ENCODE results near the gene LYPLA2.
A peak's percentile ranks its signal among the peaks of the same experiment; 100 is the strongest.
"Not testable (repeated sequence)": the region's sequence is repeated elsewhere in the genome, so short reads cannot be mapped to it uniquely, and the experiment has no call there.

Gene LYPLA2

DNA sequence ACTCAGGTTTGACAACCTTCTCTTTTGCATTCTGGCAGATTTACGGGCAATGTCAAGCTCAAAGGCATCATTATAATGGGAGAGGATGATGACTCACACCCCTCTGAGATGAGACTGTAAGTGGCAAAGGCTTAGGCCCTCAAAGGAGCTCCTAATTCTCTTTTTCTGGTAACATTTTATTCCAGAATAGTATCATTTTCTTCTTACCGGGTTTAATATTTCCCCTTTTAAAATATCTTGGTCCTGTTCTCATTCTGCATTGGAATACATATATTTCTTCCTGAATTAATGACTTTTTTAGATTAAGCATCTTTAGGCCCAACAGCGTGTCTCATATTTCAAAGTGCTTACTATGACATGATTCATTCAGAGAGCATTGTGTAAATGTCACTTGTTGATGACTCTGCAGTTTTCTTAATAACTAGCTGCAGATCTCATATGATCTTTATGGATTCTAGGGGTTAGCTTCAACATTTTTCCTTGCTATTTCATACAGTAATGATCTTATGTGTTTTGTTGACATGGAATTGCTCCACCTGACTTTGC lies 11.0 kb upstream of the LYPLA2 start:
- no peak for DNase-seq

DNA sequence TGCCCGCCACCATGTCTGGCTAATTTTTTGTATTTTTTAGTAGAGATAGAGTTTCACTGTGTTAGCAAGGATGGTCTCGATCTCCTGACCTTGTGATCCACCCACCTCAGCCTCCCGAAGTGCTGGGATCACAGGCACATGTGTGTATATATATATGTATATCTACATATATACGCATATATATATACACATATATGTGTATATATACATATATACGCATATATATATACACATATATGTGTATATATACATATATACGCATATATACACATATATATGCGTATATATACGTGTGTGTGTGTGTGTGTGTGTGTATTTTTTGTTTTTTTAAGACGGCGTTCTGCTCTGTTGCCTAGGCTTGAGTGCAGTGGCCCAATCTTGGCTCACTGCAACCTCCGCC lies 7.8 kb upstream of the LYPLA2 start:
- not testable (repeated sequence) for DNase-seq

DNA sequence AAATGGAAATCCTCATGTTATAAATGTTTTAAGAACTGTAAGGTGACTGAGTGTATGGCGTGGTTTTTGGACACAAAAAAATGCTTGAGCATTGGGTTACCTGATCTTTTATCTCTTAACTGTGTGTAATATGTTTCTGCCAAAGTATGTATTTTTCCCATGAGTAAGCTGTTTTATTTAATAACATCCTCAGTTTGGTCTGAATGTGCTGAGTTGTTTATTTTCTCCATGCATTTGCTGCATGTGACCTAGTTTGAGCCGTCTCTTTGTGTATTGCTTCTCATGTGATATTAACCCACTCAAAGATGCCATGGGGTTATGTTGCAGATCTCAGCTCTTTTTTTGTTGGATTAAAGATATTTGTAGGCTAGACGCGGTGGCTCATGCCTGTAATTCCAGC lies 6.1 kb upstream of the LYPLA2 start:
- DNase-seq, result no peak

DNA sequence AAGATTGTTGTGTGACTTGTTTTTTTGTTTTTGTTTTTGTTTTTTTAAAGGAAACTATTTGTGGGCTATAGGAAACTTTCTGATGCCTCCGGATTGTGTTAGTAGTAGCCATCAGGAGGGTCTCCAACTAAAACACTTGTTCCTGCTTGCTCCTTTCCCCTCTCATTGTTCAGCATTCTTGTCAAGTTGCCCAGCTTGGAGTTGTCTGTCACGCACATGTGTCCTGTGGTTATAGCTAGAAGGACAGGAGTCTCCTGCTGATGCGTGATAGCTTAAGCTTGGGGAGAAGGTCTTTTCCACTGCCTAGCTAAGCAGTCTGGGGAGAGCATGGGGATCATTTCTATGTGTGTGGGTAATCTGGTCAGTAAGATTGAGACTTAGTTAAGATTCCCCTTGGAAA lies 3.2 kb upstream of the LYPLA2 start:
- no peak for DNase-seq

DNA sequence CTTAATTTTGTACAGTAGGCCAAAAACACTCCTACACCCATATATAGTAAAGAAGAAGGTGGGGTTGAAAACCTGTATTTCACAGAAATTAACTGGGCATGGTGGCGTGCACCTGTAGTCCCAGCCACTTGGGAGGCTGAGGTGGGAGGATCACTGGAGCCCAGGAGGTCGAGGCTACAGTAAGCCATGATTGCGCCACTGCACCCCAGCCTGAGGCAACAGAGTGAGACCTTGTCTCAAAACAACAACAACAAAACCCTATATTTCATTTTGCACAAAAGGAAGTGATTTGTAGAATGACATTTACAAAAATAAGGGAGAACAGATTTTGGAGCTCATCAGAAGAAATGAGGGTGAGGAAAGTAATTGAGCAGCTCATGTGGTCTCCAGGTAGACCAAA lies 2.2 kb upstream of the LYPLA2 start:
- DNase-seq, result no peak

DNA sequence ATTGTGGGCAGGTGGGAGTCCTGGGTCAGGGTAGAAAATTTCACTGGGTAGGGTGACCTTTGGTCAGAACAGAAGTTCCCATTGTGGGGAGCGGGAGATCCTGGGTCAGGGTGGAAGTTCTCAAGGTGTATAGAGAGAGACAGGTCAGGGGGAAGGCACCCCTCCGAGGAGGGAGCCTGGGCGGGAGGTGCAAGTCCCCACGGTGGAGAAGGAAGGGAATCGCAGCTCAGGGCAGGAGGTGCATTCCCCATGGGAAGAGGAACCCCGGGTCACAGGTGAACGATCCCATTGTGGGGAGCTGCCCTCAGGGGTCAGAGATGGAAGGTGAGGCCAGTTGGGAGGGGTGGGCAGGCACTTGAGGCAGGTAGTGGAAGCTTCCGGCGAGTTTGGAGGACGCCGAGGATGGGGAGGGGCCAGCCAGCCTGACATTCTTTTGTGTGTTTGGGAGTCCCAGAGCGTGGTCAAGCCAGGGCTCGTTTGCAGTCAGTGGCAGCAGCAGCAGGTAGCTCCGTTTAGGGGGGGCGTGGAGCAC lies 637 bp downstream of the LYPLA2 start:
- peak; percentile 37 for DNase-seq

DNA sequence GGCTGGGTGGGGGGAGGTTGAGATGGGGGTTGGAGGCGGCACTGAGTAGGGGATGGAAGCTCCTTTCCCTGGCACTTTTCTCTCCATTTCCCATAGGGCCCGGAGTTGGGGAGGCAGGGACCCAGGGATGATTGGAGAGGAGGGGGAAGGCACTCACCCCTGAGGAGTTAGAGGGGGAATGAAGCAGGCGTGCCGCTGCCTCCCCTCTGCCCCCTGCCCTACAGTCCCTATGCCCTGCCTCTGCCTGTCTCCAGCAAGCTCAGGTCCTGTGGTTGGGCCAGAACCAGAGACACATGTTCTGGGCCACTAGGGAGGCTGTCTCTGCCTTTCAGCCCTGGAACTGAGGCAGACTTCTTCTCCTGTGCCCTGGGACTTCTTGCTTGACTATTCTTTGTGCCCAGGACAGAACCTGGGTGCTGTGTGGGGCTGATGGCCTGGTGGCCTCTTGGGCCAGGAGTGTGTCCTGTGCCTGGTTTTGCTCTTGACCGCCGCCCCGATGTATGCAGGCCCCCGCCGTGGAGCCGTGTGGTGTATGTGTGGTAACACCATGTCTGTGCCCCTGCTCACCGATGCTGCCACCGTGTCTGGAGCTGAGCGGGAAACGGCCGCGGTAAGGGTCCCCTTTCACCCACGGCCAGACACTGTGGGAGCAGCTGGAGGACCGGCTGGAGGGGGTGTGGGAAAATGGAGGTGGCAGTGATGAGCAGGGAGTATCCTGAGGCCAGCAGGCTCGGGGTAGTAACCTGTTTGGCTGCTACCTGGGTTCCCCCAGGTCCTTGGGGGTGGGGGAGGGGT lies 1.4 kb downstream of the LYPLA2 start:
- no peak for DNase-seq

DNA sequence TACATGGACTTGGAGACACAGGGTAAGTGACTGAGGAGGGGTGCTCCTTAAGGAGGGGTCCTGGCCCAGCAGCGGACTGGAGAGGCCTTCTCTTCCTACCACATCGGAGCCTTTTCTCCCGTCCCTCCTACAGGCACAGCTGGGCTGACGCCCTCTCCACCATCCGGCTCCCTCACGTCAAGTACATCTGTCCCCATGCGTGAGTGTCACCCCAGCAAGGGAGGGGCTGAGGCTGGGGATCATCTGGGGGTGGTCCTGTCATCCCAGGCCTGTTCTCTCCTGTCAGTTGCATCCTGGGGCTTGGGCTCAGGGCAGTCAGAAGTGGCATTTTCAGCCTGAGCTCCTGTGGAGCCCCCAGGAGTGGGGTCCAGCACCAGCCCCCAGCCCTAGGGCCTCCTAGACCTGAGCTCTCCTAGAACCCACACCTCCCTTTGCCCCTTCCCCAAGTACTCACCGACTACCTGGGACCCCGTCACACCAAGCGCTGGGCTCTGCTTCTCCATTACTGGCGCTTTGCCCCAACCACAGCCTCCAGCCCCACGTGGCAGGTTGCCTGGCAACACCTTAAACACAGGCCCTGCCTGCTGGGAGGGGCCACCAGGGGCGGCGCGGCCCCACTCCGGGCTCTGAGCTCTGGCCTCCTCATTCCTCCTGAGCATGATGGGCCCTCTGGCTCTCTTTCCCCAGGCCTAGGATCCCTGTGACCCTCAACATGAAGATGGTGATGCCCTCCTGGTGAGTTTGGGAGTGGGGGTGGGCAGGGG lies 2.3 kb downstream of the LYPLA2 start:
- peak; percentile 55 for DNase-seq

DNA sequence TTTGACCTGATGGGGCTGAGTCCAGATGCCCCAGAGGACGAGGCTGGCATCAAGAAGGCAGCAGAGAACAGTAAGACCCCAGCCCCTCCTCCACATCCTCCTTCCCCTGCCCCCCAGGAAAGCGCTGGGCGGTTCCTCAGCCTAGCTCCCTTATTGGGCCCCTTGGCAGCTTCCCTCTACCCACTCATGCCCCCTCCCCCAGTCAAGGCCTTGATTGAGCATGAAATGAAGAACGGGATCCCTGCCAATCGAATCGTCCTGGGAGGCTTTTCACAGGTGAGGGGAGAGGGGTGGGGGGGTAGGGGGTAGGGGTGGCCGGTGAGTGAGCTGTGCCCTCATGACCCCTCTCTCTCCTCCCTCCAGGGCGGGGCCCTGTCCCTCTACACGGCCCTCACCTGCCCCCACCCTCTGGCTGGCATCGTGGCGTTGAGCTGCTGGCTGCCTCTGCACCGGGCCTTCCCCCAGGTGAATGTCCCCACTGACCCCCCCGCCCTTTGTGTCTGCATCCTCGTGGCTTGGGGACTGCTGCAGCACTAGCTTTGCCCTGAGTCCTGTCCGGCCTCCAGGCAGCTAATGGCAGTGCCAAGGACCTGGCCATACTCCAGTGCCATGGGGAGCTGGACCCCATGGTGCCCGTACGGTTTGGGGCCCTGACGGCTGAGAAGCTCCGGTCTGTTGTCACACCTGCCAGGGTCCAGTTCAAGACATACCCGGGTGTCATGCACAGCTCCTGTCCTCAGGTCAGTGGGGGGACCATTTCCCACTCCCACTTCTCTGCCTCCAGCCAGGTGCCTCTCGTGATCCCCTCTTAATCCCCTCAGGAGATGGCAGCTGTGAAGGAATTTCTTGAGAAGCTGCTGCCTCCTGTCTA lies 3.2 kb downstream of the LYPLA2 start:
- no peak for DNase-seq

DNA sequence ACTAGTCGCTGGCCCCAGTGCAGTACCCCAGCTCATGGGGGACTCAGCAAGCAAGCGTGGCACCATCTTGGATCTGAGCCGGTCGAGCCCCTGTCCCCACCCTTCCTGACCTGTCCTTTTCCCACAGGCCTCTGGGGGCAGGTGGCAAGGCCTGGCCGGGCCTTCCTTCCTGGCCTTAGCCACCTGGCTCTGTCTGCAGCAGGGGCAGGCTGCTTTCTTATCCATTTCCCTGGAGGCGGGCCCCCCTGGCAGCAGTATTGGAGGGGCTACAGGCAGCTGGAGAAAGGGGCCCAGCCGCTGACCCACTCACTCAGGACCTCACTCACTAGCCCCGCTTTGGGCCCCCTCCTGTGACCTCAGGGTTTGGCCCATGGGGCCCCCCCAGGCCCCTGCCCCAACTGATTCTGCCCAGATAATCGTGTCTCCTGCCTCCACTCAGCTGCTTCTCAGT lies 3.8 kb downstream of the LYPLA2 start:
- not testable (repeated sequence) for DNase-seq

DNA sequence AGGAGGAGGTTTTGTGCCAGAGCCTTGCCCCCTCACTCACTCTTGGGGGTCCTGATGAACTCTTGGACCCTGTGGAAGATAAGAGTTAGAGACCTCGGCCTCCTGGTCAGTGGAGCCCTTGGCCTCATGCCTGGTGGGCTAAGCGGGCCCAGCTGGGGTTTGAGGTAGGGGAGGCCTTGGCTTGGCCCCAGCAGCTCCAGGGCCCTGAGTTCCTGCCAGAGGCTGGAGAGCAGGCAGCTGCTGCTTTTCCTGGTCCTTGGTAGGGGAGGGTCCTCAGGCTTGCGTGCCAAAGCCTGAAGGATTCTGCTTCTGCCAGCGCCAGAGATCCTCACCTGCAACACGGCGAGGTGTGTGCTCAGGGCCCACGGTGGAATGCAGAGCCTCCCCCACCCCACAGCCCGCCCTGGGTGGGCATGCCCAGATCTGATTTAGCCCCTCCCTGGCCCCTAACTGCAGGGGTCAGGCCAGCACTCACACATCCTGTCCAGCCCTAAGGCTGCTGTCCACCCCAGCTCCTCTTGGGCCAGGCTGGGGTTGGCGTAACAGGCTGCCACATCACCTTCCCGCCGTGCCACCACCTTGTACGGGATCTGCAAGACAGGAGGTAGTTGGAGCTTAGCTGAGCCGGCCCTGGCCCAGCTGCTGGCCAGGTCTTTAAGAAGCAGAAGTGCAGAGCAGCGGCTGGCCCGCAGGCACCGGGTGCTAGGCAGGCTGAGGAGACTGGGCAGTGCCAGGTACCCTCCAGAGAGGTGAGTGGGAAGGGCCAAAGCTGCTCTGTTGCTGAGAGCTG lies 4.9 kb downstream of the LYPLA2 start:
- no peak for DNase-seq

DNA sequence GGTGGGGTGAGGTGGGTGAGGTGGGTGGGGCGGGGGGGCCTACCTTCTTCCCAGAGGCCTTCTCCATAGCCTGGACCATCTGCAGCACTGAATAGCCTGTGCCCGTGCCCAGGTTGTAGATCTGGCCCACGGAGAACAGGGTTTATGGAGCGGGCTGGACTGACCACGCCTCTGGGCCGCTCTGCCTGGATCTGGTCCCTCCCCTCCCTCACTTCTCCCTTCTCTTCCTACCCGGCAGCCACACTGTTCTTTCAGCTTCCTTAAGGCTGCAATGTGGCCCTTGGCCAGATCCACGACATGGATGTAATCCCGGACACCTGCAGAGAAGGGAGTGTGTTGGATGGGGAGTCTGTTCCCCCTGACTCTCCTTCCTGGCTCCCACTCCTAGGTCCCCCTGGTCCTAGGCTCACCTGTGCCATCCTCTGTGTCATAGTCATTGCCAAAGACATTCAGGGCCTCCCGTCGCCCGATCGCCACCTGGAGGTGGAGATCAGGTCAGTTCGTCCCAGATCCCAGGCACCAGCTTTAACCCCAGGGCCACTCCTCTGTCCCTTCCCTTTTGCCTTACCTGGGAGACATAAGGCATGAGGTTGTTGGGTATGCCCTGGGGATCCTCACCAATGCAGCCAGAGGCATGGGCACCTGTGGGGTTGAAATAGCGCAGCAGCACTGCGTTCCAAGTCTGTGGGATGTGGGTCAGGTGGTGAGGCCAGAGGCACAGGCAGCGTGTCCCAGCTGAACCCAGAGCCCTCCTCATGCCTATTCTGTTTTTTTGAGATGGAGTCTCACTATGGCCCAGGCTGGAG lies 5.7 kb downstream of the LYPLA2 start:
- DNase-seq, result no peak

DNA sequence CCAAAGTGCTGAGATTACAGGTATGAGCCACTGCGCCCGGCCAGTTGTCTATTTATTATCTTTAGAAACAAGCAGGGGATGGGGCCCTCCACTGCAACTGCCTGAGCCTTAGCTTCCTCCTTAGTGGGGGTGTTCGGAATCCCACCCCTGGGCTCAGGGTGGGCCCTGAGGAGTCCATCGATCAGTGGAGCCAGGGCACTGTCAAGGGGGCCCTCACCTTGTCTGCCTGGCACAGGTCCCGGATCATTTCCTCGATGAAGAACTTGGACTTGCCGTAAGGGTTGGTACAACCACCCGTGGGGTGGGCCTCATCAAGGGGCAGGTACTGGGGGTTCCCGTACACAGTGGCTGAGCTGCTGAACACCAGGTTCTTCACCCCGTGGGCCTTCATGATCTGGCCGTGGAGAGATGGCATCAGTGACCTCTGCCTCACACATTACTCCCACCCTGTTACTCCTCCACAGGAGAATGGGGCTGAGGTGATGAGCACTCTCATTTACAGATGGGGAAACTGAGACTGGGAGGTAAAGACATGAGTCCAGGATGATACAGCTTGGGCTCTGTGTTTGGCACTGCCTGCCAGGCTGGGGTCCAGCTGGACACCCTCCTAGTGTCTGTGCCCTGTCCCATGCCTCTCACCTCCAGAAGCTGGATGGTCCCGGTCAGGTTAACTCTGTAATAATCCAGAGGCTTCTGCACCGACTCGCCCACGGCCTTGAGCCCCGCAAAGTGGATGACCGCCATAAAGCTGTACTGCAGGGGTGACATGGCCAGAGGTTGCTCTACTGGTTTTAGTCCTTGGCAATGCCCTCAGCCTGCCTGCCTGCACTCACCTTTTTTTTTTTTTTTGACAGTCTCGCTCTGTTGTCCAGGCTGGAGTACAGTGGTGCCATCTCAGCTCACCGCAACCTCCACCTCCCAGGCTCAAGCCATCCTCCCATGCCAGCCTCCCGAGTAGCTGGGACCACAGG lies 6.8 kb downstream of the LYPLA2 start:
- DNase-seq, result no peak

DNA sequence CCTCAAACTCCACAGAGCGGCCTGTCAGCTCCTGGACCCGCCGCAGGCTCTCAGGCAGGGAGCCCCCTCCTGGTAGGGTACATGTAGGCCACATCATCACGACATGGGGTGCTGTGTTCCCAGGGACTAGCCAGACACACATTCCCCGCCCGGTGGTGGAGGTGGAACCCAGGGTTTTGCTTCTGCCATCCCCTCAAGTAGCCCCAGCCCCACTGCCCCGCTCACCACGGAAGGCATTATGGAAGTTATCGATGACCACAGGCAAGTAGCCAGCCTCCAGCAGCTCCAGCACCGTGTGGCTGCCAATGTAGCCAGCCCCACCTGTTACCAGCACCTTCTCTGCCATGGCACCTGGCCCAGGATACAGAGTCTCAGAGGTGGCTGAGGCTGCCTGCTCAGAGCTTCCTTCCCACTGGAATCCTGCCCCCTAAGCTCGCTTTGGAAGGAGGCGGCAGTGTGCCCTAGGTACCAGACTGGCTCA lies 7.8 kb downstream of the LYPLA2 start:
- no peak for DNase-seq

DNA sequence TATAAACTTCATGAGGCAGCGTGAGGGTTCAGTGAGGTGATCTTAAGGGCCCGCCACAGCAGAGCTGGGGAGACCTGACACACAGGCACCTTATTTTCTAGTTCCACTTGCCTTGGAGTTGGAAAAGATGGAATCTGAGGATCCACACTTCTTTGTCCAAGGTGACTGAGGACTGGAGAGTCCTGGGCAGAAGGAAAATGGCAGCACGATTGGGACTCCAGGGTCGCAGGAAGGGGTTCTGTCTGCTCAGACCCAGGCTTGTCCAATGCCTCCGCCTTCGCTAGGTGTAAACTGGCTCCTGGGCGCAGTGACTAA lies 8.3 kb downstream of the LYPLA2 start:
- DNase-seq, result no peak

DNA sequence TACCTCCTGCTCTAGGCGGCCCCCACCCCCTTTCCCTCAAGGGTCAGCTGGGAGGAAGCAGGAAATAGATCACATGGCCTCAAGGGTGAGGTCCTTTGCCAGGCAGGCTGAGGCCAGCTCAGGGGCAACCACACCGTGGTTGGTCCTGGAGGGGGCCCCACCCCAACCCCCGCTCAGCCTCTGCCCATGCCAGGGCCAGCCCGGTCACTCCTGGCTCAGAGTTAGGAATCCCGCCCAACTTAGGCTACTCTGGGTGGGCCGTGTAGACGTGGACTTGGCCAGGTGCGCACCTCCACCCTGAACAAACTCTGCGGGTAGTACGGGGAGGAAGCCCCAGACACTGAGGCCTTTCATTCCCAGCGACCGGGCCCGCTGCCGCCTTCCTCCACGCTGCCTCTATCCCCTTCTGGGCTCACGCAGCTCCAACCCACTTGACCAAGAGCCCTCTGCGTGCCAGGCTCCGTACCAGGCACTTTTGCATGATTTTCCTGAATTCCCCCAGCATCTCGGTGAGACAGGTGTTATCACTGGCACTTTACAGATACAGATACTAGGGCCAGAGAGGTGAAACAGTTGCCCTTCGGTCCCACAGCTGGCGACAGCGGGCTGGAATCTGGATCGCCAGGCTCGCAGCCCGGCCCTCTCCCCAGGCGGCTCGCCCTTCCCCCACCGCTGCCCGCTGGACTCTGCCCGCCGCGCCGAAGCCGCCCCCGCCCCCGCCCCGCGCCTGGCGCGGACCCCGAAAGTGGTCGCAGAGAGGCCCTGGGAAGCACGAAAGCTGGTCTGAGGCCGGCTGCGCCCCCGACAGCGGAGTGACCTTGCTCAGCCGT lies 8.8 kb downstream of the LYPLA2 start:
- DNase-seq, result peak; percentile 43

DNA sequence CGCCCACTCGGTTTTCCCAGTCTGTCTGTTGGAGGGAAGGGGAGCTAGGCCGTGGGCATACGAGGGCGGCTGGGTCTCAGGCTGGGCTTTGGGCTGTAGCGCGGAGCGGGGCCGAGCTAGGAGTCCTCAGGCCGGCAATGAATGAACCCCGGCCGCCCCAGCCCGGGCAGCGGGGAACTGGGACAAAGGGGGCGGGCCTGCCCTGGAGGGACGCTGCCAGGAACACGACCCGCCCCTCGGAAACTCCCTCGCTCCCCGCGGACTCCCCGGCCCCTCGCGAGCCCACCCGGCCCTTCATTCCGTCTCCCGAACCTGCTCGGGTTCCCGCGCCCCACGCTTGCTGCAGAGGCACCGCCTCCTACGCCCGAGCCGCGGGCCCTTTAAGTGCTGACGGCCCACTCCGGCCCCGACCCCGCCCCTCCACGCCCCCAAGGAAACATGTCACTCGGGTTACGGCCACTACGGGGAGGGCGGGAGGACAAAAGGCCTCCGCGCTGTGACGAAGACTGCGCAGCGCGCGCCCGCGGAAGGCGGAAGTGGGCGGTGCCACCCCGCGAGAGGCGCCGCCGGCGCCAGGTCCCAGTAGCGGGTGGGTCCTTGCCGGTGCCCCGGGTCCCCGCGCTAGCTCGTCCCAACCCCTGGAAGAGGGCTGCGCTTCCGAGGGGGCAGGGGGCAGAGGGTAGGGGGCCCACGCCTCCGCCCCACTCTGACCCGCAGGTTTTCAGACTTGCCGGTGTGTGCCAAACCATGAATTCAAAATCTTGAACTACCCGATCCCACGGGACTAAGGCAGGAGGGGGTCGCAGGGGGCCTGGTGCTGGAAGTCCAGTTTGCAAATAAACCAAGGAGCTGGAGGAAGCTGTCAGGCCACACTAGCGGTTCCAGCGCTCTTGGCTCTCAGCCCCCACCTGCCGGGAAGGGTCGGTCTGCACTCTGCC lies 9.7 kb downstream of the LYPLA2 start, which contains the start of gene GALE:
GALE (minus strand) TSS at position 355 of the 938 bp plus-strand sequence. CDS start 1,747 bp downstream, outside the sequence.
- DNase-seq, result peak; percentile 97
